Midbrain (tissue), 1 donor: ENCODE results near the gene THBS4.
A peak's percentile ranks its signal among the peaks of the same experiment; 100 is the strongest.
"Not testable (repeated sequence)": the region's sequence is repeated elsewhere in the genome, so short reads cannot be mapped to it uniquely, and the experiment has no call there.

Experiments
- DNase-seq: peaks from one replicate; lab custom pipeline; 2025; lab: John Stamatoyannopoulos, UW

The THBS4 gene

GRCh38 chr5:80076131-80077050 lies 41.2 kb downstream of the THBS4 start:
- DNase-seq = no peak

- no peak for DNase-seq
Measured at GRCh38 chr5:80077051-80077714, 42.0 kb downstream of the THBS4 start.

- no peak for DNase-seq
Measured at GRCh38 chr5:80078921-80079320, 43.8 kb downstream of the THBS4 start.

DNA sequence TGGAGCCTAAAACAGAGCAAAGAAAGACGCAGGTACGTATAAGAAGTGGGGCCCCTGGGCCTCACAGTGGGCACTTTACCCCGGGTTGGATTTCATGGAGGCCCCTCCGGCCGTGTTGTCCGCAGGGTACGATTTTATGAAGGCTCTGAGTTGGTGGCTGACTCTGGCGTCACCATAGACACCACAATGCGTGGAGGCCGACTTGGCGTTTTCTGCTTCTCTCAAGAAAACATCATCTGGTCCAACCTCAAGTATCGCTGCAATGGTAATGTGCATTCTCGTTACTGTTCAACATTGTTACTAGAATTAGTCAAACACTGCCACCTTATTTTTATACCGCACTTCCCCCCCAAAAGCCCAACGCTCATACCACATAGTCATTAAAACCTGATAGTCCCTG lies 47.1 kb downstream of the THBS4 start:
- DNase-seq = no peak

DNA sequence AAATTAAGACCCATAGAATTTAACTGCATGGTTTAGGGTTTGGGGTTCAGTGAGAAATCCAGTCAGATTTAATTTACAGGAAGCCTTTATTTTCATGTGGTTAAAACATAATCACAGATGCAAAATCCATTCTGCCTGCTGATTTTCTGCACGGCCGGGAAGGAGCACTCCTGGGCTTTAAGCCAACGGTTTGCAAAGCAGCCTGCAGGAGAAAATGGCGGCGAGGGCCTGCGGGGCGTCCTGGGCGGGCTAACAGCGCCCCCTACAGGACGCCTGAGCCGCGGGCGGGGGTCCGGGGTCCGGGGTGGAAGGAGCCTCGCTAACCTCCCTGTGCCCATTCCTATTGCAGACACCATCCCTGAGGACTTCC lies 47.6 kb downstream of the THBS4 start:
- DNase-seq = peak; percentile 80

GRCh38 chr5:80083101-80083890 lies 48.1 kb downstream of the THBS4 start:
- peak; percentile 64 for DNase-seq

DNA sequence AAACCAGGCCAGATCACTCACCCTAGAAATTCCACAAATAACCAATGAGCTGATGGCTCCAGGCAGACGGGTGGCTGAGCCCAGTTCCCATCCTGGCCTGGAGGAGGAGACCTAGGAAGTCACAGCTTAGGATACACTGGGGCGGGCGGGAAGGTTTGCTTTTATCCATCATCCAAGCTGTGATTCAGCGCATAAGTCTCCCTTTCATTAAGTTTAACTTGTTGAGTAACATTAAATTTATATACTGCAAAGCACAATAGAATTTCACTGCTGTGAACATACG lies 55.7 kb downstream of the THBS4 start:
- no peak for DNase-seq

DNA sequence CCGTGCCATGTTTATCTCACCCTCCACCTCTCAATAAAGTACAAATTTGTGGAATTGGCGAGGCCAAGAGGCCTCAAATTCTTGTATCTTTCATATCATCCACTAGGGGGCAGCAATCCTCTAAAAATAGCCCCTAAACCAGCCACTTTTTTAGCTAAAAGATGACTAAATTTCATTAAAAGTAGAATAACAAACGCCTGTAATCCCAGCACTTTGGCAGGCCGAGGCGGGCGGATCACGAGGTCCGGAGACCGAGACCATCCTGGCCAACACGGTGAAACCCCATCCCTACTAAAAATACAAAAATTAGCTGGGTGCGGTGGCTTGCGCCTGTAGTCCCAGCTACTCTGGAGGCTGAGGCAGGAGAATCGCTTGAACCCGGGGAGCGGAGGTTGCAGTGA lies 56.6 kb downstream of the THBS4 start:
- DNase-seq = peak; percentile 74

GRCh38 chr5:80092486-80093107 lies 57.4 kb downstream of the THBS4 start:
- no peak for DNase-seq

DNA sequence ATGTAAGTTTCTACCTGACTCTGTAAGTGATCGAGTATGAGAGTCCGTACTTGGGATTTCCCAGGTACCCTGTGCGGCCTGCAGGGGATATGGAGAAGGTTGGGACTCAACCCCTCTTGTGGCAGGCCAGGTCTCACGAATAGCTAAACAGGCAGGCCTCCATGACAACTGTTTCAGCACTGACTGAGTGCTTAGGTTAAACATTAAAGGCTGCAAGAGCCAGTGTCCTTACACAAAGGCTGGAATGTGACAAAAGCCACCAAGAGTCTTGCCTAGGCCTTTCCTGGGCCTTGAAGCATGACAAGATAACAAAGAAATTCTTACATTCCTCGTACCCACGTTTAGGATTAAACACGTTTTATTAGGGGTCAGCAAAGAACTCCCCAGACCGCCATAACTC lies 58.6 kb downstream of the THBS4 start:
- DNase-seq = no peak

GRCh38 chr5:80094236-80094738 lies 59.1 kb downstream of the THBS4 start:
- no peak for DNase-seq

GRCh38 chr5:80097451-80097850 lies 62.3 kb downstream of the THBS4 start:
- no peak for DNase-seq

DNA sequence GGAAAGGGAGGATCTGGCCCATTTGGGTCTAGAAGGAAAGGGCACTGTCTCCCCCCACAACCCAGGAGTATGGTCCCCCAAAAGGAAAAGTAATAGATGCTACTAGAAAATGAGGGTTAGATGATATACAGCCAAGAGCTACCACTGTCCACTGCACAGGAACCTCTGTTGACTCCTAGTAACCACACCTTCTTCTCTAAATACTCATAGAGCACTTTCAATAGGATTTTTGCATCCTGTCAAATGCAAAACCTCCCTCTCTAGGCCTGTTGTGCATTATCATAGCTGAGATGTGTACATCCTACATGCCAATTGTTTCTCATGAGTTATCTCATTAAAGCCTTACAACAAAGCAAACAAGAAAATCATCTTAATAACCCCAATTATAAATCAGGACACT lies 66.8 kb downstream of the THBS4 start:
- no peak for DNase-seq

- no peak for DNase-seq
Measured at GRCh38 chr5:80103371-80103770, 68.2 kb downstream of the THBS4 start.

DNA sequence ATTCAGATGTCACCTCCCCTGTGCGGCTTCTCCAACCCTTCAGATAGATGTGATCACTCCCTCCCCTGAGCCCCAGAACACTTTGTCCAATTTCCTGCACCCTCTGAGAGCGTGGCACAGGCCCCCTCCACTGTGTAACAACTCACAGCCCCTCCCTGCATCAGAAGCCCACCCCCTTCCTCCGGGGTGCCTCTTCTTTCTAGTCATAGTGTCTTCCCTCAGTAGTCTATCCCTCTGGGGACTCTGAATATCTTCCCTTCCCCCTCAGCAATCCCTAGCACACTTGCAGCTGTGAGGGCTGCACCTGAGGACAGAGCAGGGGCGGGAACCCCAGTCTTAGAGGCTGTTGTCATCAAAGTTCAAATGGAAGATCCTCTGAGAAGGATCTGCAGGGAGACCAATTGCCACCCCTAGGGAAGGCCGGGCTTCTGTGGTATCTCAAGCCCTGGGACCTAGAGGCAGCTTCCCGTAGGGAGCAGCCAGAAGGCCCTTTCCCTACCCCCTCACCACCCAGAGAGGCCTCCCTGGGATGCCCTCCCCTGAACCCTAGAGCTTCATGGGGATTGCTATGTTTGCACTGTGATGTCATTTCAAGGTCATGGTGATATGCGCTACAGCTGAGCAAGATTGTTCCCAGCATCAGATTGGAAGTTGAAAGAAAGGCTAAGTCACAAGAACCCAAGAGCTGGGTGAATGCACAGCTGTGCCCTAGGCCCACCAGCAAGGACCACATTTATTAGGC lies 70.7 kb downstream of the THBS4 start:
- DNase-seq = no peak

DNA sequence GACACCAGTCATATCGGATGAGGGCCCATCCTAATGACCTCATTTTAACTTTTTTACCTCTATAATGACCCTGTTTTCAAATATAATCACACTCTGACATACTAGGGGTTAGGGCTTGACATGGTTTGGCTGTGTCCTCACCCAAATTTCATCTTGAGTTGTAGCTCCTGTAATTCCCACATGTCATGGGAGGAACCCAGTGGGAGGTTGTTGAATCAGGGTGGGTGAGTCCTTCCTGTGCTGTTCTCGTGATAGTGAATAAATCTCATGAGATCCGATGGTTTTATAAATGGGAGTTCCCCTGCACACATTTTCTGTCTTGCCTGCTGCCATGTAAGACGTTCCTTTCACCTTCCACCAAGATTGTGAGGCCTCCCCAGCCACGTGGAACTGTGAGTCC lies 71.8 kb downstream of the THBS4 start:
- DNase-seq = no peak

DNA sequence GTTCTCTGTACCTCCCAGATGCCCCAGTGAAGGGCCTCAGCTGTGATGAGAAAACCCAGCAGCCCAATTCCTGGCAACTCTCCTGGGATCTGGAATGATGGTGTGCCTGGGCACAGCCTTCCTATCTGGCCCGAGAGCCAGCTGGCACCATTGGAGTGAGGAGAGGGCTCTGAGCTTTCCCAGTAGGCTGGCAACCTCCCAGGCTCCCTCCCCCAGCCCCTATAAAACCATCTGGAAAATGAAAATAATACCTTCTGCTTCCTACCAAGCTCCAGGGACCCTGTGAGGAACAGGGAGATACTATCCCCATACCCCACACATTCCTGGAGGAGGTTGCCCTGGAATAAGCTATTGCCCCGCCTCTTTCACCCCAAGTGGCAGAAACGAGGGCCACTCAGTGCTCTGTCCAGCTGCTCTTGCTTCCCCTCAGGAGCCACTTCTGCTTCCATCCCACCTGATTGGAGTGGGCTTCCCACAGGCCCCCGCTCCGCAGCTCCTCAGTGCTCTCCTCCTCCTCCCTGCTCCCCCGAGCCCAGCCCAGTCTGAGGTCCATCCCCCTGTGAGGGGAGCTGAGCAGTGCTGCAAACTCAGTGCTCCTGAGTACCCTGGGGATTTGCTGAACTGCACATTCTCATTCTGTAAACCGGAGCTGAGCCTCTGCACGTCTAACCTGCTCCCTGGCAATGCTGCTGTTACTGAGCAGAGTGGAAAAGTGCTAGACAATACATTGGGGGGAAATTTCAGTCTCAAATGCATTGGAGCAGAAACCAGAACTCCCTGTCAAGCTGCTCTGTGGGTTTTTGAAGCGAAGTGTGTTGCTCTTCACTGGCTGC lies 74.7 kb downstream of the THBS4 start:
- peak; percentile 51 for DNase-seq

- DNase-seq = not testable (repeated sequence)
Measured at GRCh38 chr5:80111376-80111990, 76.3 kb downstream of the THBS4 start.

DNA sequence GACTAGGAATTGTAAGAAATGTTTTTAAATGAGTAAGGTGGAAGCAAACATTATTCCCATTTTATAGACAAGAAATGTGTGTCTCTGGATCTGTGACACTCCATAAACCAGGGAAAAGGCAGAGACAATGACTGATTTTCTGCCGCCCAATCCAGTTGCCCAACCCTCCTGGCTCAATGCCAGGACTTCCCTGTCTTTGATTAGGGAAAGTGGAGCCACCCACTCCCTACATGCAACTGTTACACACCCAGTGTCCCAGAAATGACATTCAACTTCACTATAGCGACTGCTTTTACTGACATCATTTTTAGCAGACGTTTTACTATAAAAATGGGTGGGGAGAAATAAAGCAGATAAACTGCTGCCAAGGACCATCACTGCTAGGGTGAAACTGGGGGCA lies 79.7 kb downstream of the THBS4 start:
- DNase-seq = no peak

GRCh38 chr5:80116000-80116399 lies 80.9 kb downstream of the THBS4 start:
- no peak for DNase-seq
